NK-92 (cell line): ENCODE data around the gene ZNF80.
"Not testable (repeated sequence)": the region's sequence is repeated elsewhere in the genome, so short reads cannot be mapped to it uniquely, and the experiment has no call there.

ENCODE experiments used
- DNase-seq: peaks from one replicate; lab custom pipeline; 2025; ENCODE audit not compliant: unreplicated experiment; lab: John Stamatoyannopoulos, UW

The ZNF80 gene

GRCh38 chr3:114237478-114237877, at the start of gene ZNF80:
ZNF80 (minus strand) TSS chr3:114237578; CDS start chr3:114237074, 504 bp downstream.
- DNase-seq = not testable (repeated sequence)

- DNase-seq = no peak
Observed at GRCh38 chr3:114286266-114286665, 48.9 kb upstream of the ZNF80 start.

- DNase-seq = no peak
Observed at GRCh38 chr3:114285648-114286230, 48.4 kb upstream of the ZNF80 start.

GRCh38 chr3:114284644-114285043, 47.3 kb upstream of the ZNF80 start:
- no peak for DNase-seq

- DNase-seq = not testable (repeated sequence)
Observed at GRCh38 chr3:114276856-114277255, 39.5 kb upstream of the ZNF80 start.

- DNase-seq = no peak
Observed at GRCh38 chr3:114274929-114275328, 37.6 kb upstream of the ZNF80 start.

- no peak for DNase-seq
Observed at GRCh38 chr3:114272271-114272670, 34.9 kb upstream of the ZNF80 start.

GRCh38 chr3:114270019-114270418, 32.6 kb upstream of the ZNF80 start:
- DNase-seq = no peak

- no peak for DNase-seq
Observed at GRCh38 chr3:114260152-114260551, 22.8 kb upstream of the ZNF80 start.

GRCh38 chr3:114259566-114259965, 22.2 kb upstream of the ZNF80 start:
- no peak for DNase-seq

- DNase-seq = no peak
Observed at GRCh38 chr3:114253505-114253904, 16.1 kb upstream of the ZNF80 start.

GRCh38 chr3:114252954-114253353, 15.6 kb upstream of the ZNF80 start:
- DNase-seq = no peak

GRCh38 chr3:114242947-114243346, 5.6 kb upstream of the ZNF80 start:
- DNase-seq = no peak

- no peak for DNase-seq
Observed at GRCh38 chr3:114241262-114241661, 3.9 kb upstream of the ZNF80 start.

- not testable (repeated sequence) for DNase-seq
Observed at GRCh38 chr3:114238146-114238785, 888 bp upstream of the ZNF80 start.

GRCh38 chr3:114235431-114235830, 1.9 kb downstream of the ZNF80 start:
- no peak for DNase-seq

GRCh38 chr3:114234745-114235144, 2.6 kb downstream of the ZNF80 start:
- DNase-seq = no peak

- DNase-seq = no peak
Observed at GRCh38 chr3:114231616-114232015, 5.8 kb downstream of the ZNF80 start.

- DNase-seq = no peak
Observed at GRCh38 chr3:114227076-114227475, 10.3 kb downstream of the ZNF80 start.

- no peak for DNase-seq
Observed at GRCh38 chr3:114226313-114226712, 11.1 kb downstream of the ZNF80 start.

GRCh38 chr3:114223143-114223542, 14.2 kb downstream of the ZNF80 start:
- no peak for DNase-seq

- no peak for DNase-seq
Observed at GRCh38 chr3:114221881-114222264, 15.5 kb downstream of the ZNF80 start.
